GM12878 (cell line): ENCODE measurements around the gene MUC5B. TPM values are rescaled to one million over a fixed set of nuclear protein-coding genes. Genes with fewer than 3 reads are reported as not detected.

Source experiments
- ATAC-seq: fragments of 200-7000 bp; cut with Tn5 transposase; 3 replicates; pipeline ENCODE4 v1.9.1; 2020; ENCODE audit warnings: mild to moderate bottlenecking, moderate library complexity
- BruUV-seq: library from RNA; stranded (reverse); fragments of 400-500 nt; replicated peaks from 2 replicates; lab custom pipeline; 2021; lab: Mats Ljungman, UMichigan
- CTCF ChIA-PET: fragments of 300-600 bp; sonication (Branson Sonifier 250); formaldehyde crosslinking; extraction: SDS; loops from one replicate; lab custom pipeline; 2021; ENCODE audit warnings: inconsistent platforms; lab: Yijun Ruan, JAX
- POLR2A ChIA-PET: fragments of 350-600 bp; formaldehyde crosslinking; extraction: SDS; loops from one replicate; lab custom pipeline; 2021; ENCODE audit warnings: inconsistent platforms; lab: Charles Lee
- RAD21 ChIA-PET: fragments of 300-600 bp; sonication (Branson Sonifier 250); formaldehyde crosslinking; loops from one replicate; lab custom pipeline; 2023; ENCODE audit warnings: antibody characterized with exemption; ENCODE audit not compliant: unreplicated experiment; lab: Charles Lee
- SMC1A ChIA-PET: fragments of 300-600 bp; sonication (Branson Sonifier 250); formaldehyde crosslinking; loops from one replicate; lab custom pipeline; 2023; ENCODE audit not compliant: unreplicated experiment, uncharacterized antibody; lab: Charles Lee
- DNase-seq: peaks from one replicate; pipeline ENCODE4 v3.0.0-alpha.2; 2011; ENCODE audit warnings: low read depth, low spot score
- FAIRE-seq: peaks from 3 replicates; lab custom pipeline; 2011; peaks lifted over from hg19 to GRCh38; lab: Jason Lieb, UNC
- H2AFZ ChIP-seq: 2 replicates; pipeline ENCODE4 v1.6.0; 2011; ENCODE audit warnings: low read depth, low read length, control low read depth; ENCODE audit not compliant: control insufficient read depth
- H3K27ac ChIP-seq: 2 replicates; pipeline ENCODE4 v1.5.1; 2011; ENCODE audit warnings: control low read depth; ENCODE audit not compliant: control insufficient read depth, insufficient read depth
- H3K27me3 ChIP-seq, 2 experiments: replicated peaks in 1 of 2; 2 replicates each; pipeline versions ENCODE4 v1.6.0 to v1.6.1; 2011; ENCODE audit warnings: low read length in 1 of 2; ENCODE audit not compliant: control insufficient read depth in 2 of 2, insufficient read depth in 2 of 2
- H3K36me3 ChIP-seq, 2 experiments: 2 replicates each; pipeline ENCODE4 v1.5.1; 2011; ENCODE audit warnings: low read length in 1 of 2; ENCODE audit not compliant: control insufficient read depth in 2 of 2, insufficient read depth in 2 of 2
- H3K4me1 ChIP-seq: 2 replicates; pipeline ENCODE4 v1.6.1; 2011; ENCODE audit warnings: mild to moderate bottlenecking, low read length, moderate library complexity, mixed read lengths; ENCODE audit not compliant: control insufficient read depth, insufficient read depth
- H3K4me2 ChIP-seq: 2 replicates; pipeline ENCODE4 v1.6.0; 2011; ENCODE audit warnings: control low read depth; ENCODE audit not compliant: control insufficient read depth, insufficient read depth
- H3K4me3 ChIP-seq: fragments of 200-600 bp; sonication (generic); 2 replicates; pipeline ENCODE4 v1.5.1; 2016
- H3K79me2 ChIP-seq: 2 replicates; pipeline ENCODE4 v1.6.0; 2011; ENCODE audit warnings: low read length; ENCODE audit not compliant: control insufficient read depth, insufficient read depth
- H3K9ac ChIP-seq: 2 replicates; pipeline ENCODE4 v1.8.0; 2011; ENCODE audit warnings: low read length, control low read depth, mixed read lengths; ENCODE audit not compliant: control insufficient read depth, insufficient read depth
- H3K9me3 ChIP-seq: replicated peaks from 3 replicates; pipeline ENCODE4 v1.5.1; 2011; ENCODE audit warnings: mild to moderate bottlenecking, low read length; ENCODE audit not compliant: control insufficient read depth, insufficient read depth
- H4K20me1 ChIP-seq: 2 replicates; pipeline ENCODE4 v1.6.0; 2011; ENCODE audit not compliant: control insufficient read depth, insufficient read depth
- BMI1 ChIP-seq: fragments of 450-650 bp; IDR thresholded peaks from 2 replicates; pipeline ENCODE4 v1.6.1; 2016; ENCODE audit warnings: mild to moderate bottlenecking, moderate library complexity, borderline replicate concordance
- CREM ChIP-seq: IDR thresholded peaks from 2 replicates; pipeline ENCODE4 v1.6.1; 2014; ENCODE audit warnings: antibody characterized with exemption, low read depth
- CTCF ChIP-seq, 3 experiments: IDR thresholded peaks in 2 of 3; conservative IDR thresholded peaks in 1 of 3; 2 replicates each; pipeline ENCODE4 v1.5.1; 2011; ENCODE audit warnings: low read depth in 3 of 3, low read length in 3 of 3, mild to moderate bottlenecking in 3 of 3, control low read depth in 2 of 3, moderate library complexity in 2 of 3, inconsistent platforms in 1 of 3, mixed read lengths in 1 of 3; ENCODE audit not compliant: control insufficient read depth in 2 of 3, insufficient read depth in 1 of 3; ENCODE audit errors: extremely low read depth in 1 of 3
- E2F4 ChIP-seq: IDR thresholded peaks from 2 replicates; pipeline ENCODE4 v1.6.1; 2012; ENCODE audit warnings: low read depth, low read length, improper control_type of control experiment
- EED ChIP-seq: sonication (generic); IDR thresholded peaks from 2 replicates; pipeline ENCODE4 v1.6.1; 2016; ENCODE audit warnings: antibody characterized with exemption, low read depth
- EZH2 ChIP-seq: IDR thresholded peaks from 2 replicates; pipeline ENCODE4 v1.6.1; 2012; ENCODE audit warnings: low read depth, mild to moderate bottlenecking, control low read depth, inconsistent platforms, low read length, borderline replicate concordance; ENCODE audit not compliant: control insufficient read depth
- FOS ChIP-seq: IDR thresholded peaks from 3 replicates; pipeline ENCODE4 v1.6.1; 2011; ENCODE audit warnings: borderline replicate concordance; ENCODE audit not compliant: insufficient read length; ENCODE audit errors: extremely low read depth
- HSF1 ChIP-seq: fragments of 150-350 bp; IDR thresholded peaks from 2 replicates; pipeline ENCODE4 v1.6.1; 2014; ENCODE audit warnings: mild to moderate bottlenecking, low read depth, low read length
- LARP7 ChIP-seq: fragments of 450-650 bp; IDR thresholded peaks from 2 replicates; pipeline ENCODE4 v1.6.1; 2017; ENCODE audit warnings: mild to moderate bottlenecking
- PML ChIP-seq: IDR thresholded peaks from 2 replicates; pipeline ENCODE4 v1.6.1; 2012; ENCODE audit warnings: low read length, inconsistent platforms
- RAD51 ChIP-seq: fragments of 450-650 bp; IDR thresholded peaks from 2 replicates; pipeline ENCODE4 v1.6.1; 2016; ENCODE audit warnings: moderate library complexity, mild to moderate bottlenecking, inconsistent platforms
- SIX5 ChIP-seq: IDR thresholded peaks from 2 replicates; pipeline ENCODE4 v1.6.1; 2011; ENCODE audit warnings: mild to moderate bottlenecking, low read depth, low read length, moderate library complexity; ENCODE audit not compliant: severe bottlenecking
- SPI1 ChIP-seq: IDR thresholded peaks from 2 replicates; pipeline ENCODE4 v1.6.1; 2011; ENCODE audit warnings: low read depth, mild to moderate bottlenecking, low read length, moderate library complexity, borderline replicate concordance; ENCODE audit not compliant: insufficient read depth
- SUPT20H ChIP-seq: IDR thresholded peaks from 2 replicates; pipeline ENCODE4 v1.6.1; 2011; ENCODE audit warnings: low read depth, mild to moderate bottlenecking, low read length, moderate library complexity, borderline replicate concordance; ENCODE audit not compliant: control insufficient read depth
- TCF7 ChIP-seq: IDR thresholded peaks from 2 replicates; pipeline ENCODE4 v1.6.1; 2014; ENCODE audit warnings: antibody characterized with exemption, borderline replicate concordance
- USF1 ChIP-seq: IDR thresholded peaks from 2 replicates; pipeline ENCODE4 v1.6.1; 2011; ENCODE audit warnings: borderline replicate concordance, low read depth, mild to moderate bottlenecking, moderate library complexity, mixed read lengths, low read length; ENCODE audit not compliant: insufficient read depth; ENCODE audit errors: extremely low read length
- WGBS: methylation state at CpG from one replicate; pipeline ENCODE4 v1.1.6; 2016; ENCODE audit warnings: low lambda C conversion rate; ENCODE audit not compliant: insufficient replicate concordance, insufficient coverage; ENCODE audit errors: missing lambda C conversion rate; 5-methylcytosine and 5-hydroxymethylcytosine counted together
- in situ Hi-C: fragments of 300-500 bp; cut with MboI; formaldehyde crosslinking; loops from 9 replicates; pipeline ENCODE4 v1.14.3; 2018; ENCODE audit warnings: mixed read lengths
- intact Hi-C: fragments of 100-400 bp; cut with micrococcal nuclease; formaldehyde crosslinking; loops from one replicate; pipeline ENCODE4 v1.14.2; 2022; ENCODE audit not compliant: unreplicated experiment
- polyA plus RNA-seq, 11 experiments: library from polyadenylated mRNA; depleted of rRNA in 4 of 11; unstranded in 6 of 11; stranded (reverse) in 5 of 11; fragments of >200 nt; fragmentation: Nextera tagmentation in 4 of 11; fragmentation: Illumina TruSeq in 1 of 11; extraction: Ambion mirVana in 4 of 11; extraction: Trizol in 1 of 11; gene quantifications; 1 replicate in 1 of 11; 2 replicates in 10 of 11; pipeline versions ENCODE4 v1.2.1 to v1.2.3, GENCODE V29; 2011 to 2016; ENCODE audit warnings: inconsistent platforms in 2 of 11, missing spikeins in 2 of 11, low read depth in 1 of 11
- total RNA-seq, 4 experiments: library from RNA; depleted of rRNA in 3 of 4; stranded (reverse); fragments of >200 nt in 3 of 4; fragmentation: Illumina TruSeq in 1 of 4; extraction: Trizol in 1 of 4; gene quantifications; 2 replicates each; pipeline versions ENCODE4 v1.2.1 to v1.2.3, GENCODE V29; 2013 to 2021

Gene MUC5B
- total and polyA plus RNA-seq, 10 of the 15 experiments (the other 5 are each of a cell fraction or from before 2014, with no cell fraction given): 1.5 TPM; not detected in 9

GRCh38 chr11:1226986-1227550 is 4.2 kb downstream of the MUC5B start (continued):
- no peak for TF ChIP-seq HSF1

GRCh38 chr11:1227551-1228100 is 4.8 kb downstream of the MUC5B start:
- Histone ChIP-seq H3K27me3 (no peaks in the 10 kb centered on the region), H3K4me1 (no peaks in the 10 kb centered on the region), H4K20me1 (no peaks in the 10 kb centered on the region), H3K4me2 (no peak overlapping the region), H3K4me3 (no peak overlapping the region), H3K27ac (no peak overlapping the region), H3K9me3 (no peaks in the 10 kb centered on the region), H2AFZ (no peak overlapping the region), H3K9ac (no peak overlapping the region), H3K36me3 (no peaks in the 10 kb centered on the region), H3K79me2 (no peaks in the 10 kb centered on the region)
- ChIA-PET SMC1A (no interaction called here), CTCF (no interaction called here), RAD21 (no interaction called here), POLR2A (no interaction called here)
- DNase-seq (no peak), ATAC-seq (no peak), FAIRE-seq (no peak)
- intact Hi-C loops: no loop called here
- no TSS peak for BruUV-seq
- WGBS: 53% methylated on average over 22 of the region's 23 CpGs
- in situ Hi-C loops: no loop called here
- TF ChIP-seq USF1: no peak
- no peak for TF ChIP-seq SUPT20H
- TF ChIP-seq SPI1: no peak
- no peak for TF ChIP-seq BMI1
- no peak for TF ChIP-seq TCF7
- no peak for TF ChIP-seq PML
- TF ChIP-seq EZH2: no peak
- TF ChIP-seq E2F4: no peak
- TF ChIP-seq CTCF (IDR thresholded peaks at IDR 0.05 in 2 of 3, conservative IDR thresholded peaks at IDR 0.05 in 1 of 3; ENCODE audit: control insufficient read depth in 2 of 3, extremely low read depth in 1 of 3, insufficient read depth in 1 of 3, low read depth in 3 of 3, low read length in 3 of 3): no peak
- TF ChIP-seq RAD51: no peak
- TF ChIP-seq SIX5: no peak
- TF ChIP-seq FOS: no peak
- TF ChIP-seq EED: no peak
- no peak for TF ChIP-seq CREM
- TF ChIP-seq LARP7: no peak
